PC-9 (cell line): ENCODE data around the gene RMND5A.

Experiments
- EZH2 ChIP-seq: fragments of 200-600 bp; sonication (generic); IDR thresholded peaks from 2 replicates; pipeline ENCODE4 v1.8.0; 2017; ENCODE audit warnings: antibody characterized with exemption, low read depth
- TF ChIP-seq, protein P1 (sequence below): fragments of 200-600 bp; sonication (generic); conservative IDR thresholded peaks from 2 replicates; pipeline ENCODE4 v1.6.1; 2017; ENCODE audit warnings: mixed run types, antibody characterized with exemption, mild to moderate bottlenecking, moderate library complexity

DNA sequence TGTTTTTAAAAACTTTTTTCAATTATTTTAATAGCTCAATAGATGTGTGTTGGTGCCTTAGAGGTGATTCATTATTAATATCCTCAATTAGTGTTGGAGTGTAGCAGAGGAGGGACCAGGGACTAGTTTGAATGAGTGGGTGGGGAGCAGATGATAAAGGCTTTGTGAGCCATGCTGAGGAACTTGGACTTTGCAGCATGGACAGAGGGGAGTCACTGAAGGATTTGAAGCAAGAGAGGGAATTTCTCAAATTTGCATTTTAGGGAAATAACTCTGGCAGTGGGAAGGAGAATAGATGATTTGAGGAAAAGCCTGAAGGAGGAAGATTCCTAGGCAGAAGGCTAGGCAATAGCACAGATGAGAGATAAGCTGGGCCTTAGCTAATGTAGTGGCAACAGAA, 42.3 kb upstream of the RMND5A start:
- TF ChIP-seq, protein P1, sequence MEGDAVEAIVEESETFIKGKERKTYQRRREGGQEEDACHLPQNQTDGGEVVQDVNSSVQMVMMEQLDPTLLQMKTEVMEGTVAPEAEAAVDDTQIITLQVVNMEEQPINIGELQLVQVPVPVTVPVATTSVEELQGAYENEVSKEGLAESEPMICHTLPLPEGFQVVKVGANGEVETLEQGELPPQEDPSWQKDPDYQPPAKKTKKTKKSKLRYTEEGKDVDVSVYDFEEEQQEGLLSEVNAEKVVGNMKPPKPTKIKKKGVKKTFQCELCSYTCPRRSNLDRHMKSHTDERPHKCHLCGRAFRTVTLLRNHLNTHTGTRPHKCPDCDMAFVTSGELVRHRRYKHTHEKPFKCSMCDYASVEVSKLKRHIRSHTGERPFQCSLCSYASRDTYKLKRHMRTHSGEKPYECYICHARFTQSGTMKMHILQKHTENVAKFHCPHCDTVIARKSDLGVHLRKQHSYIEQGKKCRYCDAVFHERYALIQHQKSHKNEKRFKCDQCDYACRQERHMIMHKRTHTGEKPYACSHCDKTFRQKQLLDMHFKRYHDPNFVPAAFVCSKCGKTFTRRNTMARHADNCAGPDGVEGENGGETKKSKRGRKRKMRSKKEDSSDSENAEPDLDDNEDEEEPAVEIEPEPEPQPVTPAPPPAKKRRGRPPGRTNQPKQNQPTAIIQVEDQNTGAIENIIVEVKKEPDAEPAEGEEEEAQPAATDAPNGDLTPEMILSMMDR = no peak
- TF ChIP-seq EZH2 = no peak
